ENCODE data around the gene PLAU.

DNA sequence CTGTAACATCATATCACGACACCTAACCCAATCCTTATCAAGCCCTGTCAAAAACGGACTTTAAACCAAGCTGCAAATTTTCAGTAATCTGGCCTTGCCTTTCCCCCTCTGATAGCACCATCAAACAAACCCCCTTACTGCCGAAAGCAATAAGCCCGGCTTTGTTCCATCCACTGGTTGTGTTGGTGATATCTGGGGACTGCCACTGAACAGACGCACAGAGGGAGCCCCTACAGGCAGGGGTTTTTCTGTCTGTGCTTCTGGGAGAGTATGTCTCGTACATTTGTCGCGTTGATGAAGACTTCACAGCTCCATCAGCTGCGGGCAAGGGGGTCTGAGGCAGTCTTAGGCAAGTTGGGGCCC lies 550 bp upstream of the PLAU start:
- TF ChIP-seq, protein P1, sequence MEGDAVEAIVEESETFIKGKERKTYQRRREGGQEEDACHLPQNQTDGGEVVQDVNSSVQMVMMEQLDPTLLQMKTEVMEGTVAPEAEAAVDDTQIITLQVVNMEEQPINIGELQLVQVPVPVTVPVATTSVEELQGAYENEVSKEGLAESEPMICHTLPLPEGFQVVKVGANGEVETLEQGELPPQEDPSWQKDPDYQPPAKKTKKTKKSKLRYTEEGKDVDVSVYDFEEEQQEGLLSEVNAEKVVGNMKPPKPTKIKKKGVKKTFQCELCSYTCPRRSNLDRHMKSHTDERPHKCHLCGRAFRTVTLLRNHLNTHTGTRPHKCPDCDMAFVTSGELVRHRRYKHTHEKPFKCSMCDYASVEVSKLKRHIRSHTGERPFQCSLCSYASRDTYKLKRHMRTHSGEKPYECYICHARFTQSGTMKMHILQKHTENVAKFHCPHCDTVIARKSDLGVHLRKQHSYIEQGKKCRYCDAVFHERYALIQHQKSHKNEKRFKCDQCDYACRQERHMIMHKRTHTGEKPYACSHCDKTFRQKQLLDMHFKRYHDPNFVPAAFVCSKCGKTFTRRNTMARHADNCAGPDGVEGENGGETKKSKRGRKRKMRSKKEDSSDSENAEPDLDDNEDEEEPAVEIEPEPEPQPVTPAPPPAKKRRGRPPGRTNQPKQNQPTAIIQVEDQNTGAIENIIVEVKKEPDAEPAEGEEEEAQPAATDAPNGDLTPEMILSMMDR (IDR thresholded peaks at IDR 0.05): no peak
- no peak for TF ChIP-seq POLR2A (IDR thresholded peaks at IDR 0.05)

Data from testis (tissue), 2 donors.